ENCODE results near the gene STRBP. TPM values are rescaled to one million over a fixed set of nuclear protein-coding genes. Genes with fewer than 3 reads are reported as not detected.

Gene STRBP
- total and polyA plus RNA-seq, 2 donors, result 41.8 to 48.4 TPM

- DNase-seq (ENCODE audit: low read depth in 6 of 9, low spot score in 9 of 9), result peak in 1 of 9 donors; percentile 13
- 95% methylated on average over 3 of the region's 3 CpGs for WGBS
- Histone ChIP-seq H3K9me3 (ENCODE audit: control insufficient read depth in 2 of 2, insufficient read depth in 1 of 2, low read length in 1 of 2) (no peaks in the 10 kb centered on the region), H3K27ac (ENCODE audit: low read depth in 1 of 2, low read length in 1 of 2) (no peak overlapping the region), H3K4me3 (ENCODE audit: low read length in 2 of 2) (no peak overlapping the region), H3K27me3 (ENCODE audit: control insufficient read depth in 2 of 2, insufficient read depth in 1 of 2, low read length in 1 of 2) (no peaks in the 10 kb centered on the region), H3K36me3 (ENCODE audit: control insufficient read depth in 2 of 2, insufficient read depth in 2 of 2, low read length in 1 of 2) (peaks cover 45 to 76% of the 10 kb centered on the region in 2 donors), H3K4me1 (ENCODE audit: control insufficient read depth in 2 of 2, insufficient read depth in 2 of 2, low read length in 2 of 2) (no peaks in the 10 kb centered on the region)
These were observed 165.8 kb downstream of the STRBP start for GRCh38 chr9:123102375-123103113.

DNA sequence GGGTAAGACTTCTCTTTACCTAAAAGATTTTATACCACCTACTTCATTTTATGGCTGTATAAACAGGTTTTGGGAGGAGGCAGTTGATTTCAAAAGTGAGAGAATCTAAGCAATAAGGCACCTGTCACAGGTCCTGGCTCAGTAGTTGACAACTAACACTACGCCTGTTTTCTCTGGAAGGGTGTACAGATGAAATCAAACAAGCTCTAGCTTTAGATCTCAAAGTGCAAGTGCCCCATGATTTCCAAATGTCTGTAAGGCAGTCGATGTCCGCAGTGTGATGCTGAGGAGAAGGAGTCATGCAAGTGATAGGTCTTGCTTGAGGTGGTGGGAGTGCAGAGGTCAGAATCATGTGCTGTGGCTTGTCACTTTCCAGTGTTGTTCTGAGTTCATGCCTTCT lies 168.8 kb downstream of the STRBP start:
- WGBS, result 98% methylated on average over 3 of the region's 3 CpGs
- H3K4me3 ChIP-seq (ENCODE audit: low read length in 2 of 2), result no peak overlapping the region
- DNase-seq (ENCODE audit: low read depth in 6 of 9, low spot score in 9 of 9), result no peak
- H3K36me3 ChIP-seq (ENCODE audit: control insufficient read depth in 2 of 2, insufficient read depth in 2 of 2, low read length in 1 of 2), result peaks cover 50 to 71% of the 10 kb centered on the region in 2 donors
- H3K9me3 ChIP-seq (ENCODE audit: control insufficient read depth in 2 of 2, insufficient read depth in 1 of 2, low read length in 1 of 2), result no peaks in the 10 kb centered on the region
- no peak overlapping the region for H3K27ac ChIP-seq (ENCODE audit: low read depth in 1 of 2, low read length in 1 of 2)
- no peaks in the 10 kb centered on the region for H3K27me3 ChIP-seq (ENCODE audit: control insufficient read depth in 2 of 2, insufficient read depth in 1 of 2, low read length in 1 of 2)
- no peaks in the 10 kb centered on the region for H3K4me1 ChIP-seq (ENCODE audit: control insufficient read depth in 2 of 2, insufficient read depth in 2 of 2, low read length in 2 of 2)

GRCh38 chr9:123099042-123099441 lies 169.3 kb downstream of the STRBP start:
- Histone ChIP-seq H3K36me3 (ENCODE audit: control insufficient read depth in 2 of 2, insufficient read depth in 2 of 2, low read length in 1 of 2) (peaks cover 48 to 69% of the 10 kb centered on the region in 2 donors), H3K27ac (ENCODE audit: low read depth in 1 of 2, low read length in 1 of 2) (no peak overlapping the region), H3K4me3 (ENCODE audit: low read length in 2 of 2) (no peak overlapping the region), H3K9me3 (ENCODE audit: control insufficient read depth in 2 of 2, insufficient read depth in 1 of 2, low read length in 1 of 2) (no peaks in the 10 kb centered on the region), H3K4me1 (ENCODE audit: control insufficient read depth in 2 of 2, insufficient read depth in 2 of 2, low read length in 2 of 2) (no peaks in the 10 kb centered on the region), H3K27me3 (ENCODE audit: control insufficient read depth in 2 of 2, insufficient read depth in 1 of 2, low read length in 1 of 2) (no peaks in the 10 kb centered on the region)
- no peak for DNase-seq (ENCODE audit: low read depth in 6 of 9, low spot score in 9 of 9)
- 97% methylated on average over 6 of the region's 6 CpGs for whole genome bisulfite sequencing

DNA sequence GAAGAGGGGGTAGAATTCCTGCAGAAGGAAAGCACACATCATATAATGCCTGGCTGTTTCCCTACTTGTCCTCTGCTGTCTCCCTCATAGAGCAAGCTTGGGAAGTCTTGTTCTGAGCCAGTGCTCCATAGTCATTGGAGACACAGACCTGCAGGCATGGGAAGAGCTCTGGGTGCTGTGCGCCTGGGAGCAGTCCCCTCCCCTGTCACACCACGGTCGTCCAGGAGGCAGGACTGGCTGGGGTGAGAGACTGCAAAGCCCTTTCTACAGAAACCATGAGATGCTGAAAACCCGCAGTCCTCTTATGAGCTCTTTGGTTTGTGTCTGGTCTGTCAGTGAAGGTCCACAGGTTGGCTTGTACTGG lies 170.3 kb downstream of the STRBP start:
- H3K27ac ChIP-seq (ENCODE audit: low read depth in 1 of 2, low read length in 1 of 2), result no peak overlapping the region
- 97% methylated on average over 4 of the region's 4 CpGs for WGBS
- no peaks in the 10 kb centered on the region for H3K9me3 ChIP-seq (ENCODE audit: control insufficient read depth in 2 of 2, insufficient read depth in 1 of 2, low read length in 1 of 2)
- H3K4me3 ChIP-seq (ENCODE audit: low read length in 2 of 2), result no peak overlapping the region
- no peaks in the 10 kb centered on the region for H3K4me1 ChIP-seq (ENCODE audit: control insufficient read depth in 2 of 2, insufficient read depth in 2 of 2, low read length in 2 of 2)
- DNase-seq (ENCODE audit: low read depth in 6 of 9, low spot score in 9 of 9), result no peak
- H3K36me3 ChIP-seq (ENCODE audit: control insufficient read depth in 2 of 2, insufficient read depth in 2 of 2, low read length in 1 of 2), result peaks cover 48 to 71% of the 10 kb centered on the region in 2 donors
- H3K27me3 ChIP-seq (ENCODE audit: control insufficient read depth in 2 of 2, insufficient read depth in 1 of 2, low read length in 1 of 2), result no peaks in the 10 kb centered on the region

- Histone ChIP-seq H3K4me3 (ENCODE audit: low read length in 2 of 2) (no peak overlapping the region), H3K4me1 (ENCODE audit: control insufficient read depth in 2 of 2, insufficient read depth in 2 of 2, low read length in 2 of 2) (no peaks in the 10 kb centered on the region), H3K27ac (ENCODE audit: low read depth in 1 of 2, low read length in 1 of 2) (no peak overlapping the region), H3K9me3 (ENCODE audit: control insufficient read depth in 2 of 2, insufficient read depth in 1 of 2, low read length in 1 of 2) (no peaks in the 10 kb centered on the region), H3K36me3 (ENCODE audit: control insufficient read depth in 2 of 2, insufficient read depth in 2 of 2, low read length in 1 of 2) (peaks cover 51 to 71% of the 10 kb centered on the region in 2 donors), H3K27me3 (ENCODE audit: control insufficient read depth in 2 of 2, insufficient read depth in 1 of 2, low read length in 1 of 2) (no peaks in the 10 kb centered on the region)
- DNase-seq (ENCODE audit: low read depth in 6 of 9, low spot score in 9 of 9), result no peak
- 99% methylated on average over 3 of the region's 3 CpGs for WGBS
These were observed 170.8 kb downstream of the STRBP start for GRCh38 chr9:123097430-123098095.

DNA sequence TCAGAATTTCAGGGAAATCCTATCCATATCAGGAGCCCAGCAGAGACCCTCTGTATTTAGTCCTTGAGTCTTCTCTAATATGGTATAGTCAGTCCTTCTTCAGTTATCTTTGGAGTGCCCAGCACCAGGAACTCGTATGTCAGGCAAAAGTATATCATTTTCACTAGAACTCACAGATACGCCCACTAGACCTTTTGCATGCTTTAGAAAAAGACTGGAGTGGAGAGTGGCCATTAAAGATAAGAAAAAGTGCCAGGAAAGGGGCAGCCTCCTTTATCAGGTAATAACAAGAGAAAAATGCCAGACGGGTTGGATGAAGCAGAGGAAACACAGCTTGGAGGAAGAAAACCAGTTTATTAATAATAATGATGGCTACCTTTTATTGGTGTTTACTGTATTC lies 171.4 kb downstream of the STRBP start:
- no peak for DNase-seq (ENCODE audit: low read depth in 6 of 9, low spot score in 9 of 9)
- no peak overlapping the region for H3K27ac ChIP-seq (ENCODE audit: low read depth in 1 of 2, low read length in 1 of 2)
- 93% methylated on average over 3 of the region's 3 CpGs for WGBS
- peaks cover 53 to 68% of the 10 kb centered on the region in 2 donors for H3K36me3 ChIP-seq (ENCODE audit: control insufficient read depth in 2 of 2, insufficient read depth in 2 of 2, low read length in 1 of 2)
- H3K4me3 ChIP-seq (ENCODE audit: low read length in 2 of 2), result no peak overlapping the region
- H3K27me3 ChIP-seq (ENCODE audit: control insufficient read depth in 2 of 2, insufficient read depth in 1 of 2, low read length in 1 of 2), result no peaks in the 10 kb centered on the region
- H3K9me3 ChIP-seq (ENCODE audit: control insufficient read depth in 2 of 2, insufficient read depth in 1 of 2, low read length in 1 of 2), result no peaks in the 10 kb centered on the region
- no peaks in the 10 kb centered on the region for H3K4me1 ChIP-seq (ENCODE audit: control insufficient read depth in 2 of 2, insufficient read depth in 2 of 2, low read length in 2 of 2)

DNA sequence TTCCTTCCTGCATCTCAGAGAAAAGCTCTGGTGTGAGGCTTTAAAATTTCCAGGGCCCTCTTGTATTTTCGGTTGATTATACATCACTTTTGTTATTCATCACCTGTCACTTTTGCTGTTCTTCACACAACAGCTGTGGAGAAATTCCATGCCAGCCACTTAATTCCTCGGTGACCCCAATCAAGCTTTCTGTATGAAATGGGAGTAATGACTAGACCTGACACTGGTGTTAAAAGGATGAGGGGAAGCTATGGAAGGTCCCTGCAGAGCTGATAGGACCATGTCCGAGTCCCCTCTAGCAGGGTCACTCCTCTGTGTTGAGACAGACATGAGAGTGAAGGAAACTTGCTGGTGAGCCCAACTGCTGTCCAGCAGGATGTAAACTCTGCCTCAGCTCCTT lies 175.2 kb downstream of the STRBP start:
- Histone ChIP-seq H3K36me3 (ENCODE audit: control insufficient read depth in 2 of 2, insufficient read depth in 2 of 2, low read length in 1 of 2) (peaks cover 49 to 63% of the 10 kb centered on the region in 2 donors), H3K9me3 (ENCODE audit: control insufficient read depth in 2 of 2, insufficient read depth in 1 of 2, low read length in 1 of 2) (no peaks in the 10 kb centered on the region), H3K4me3 (ENCODE audit: low read length in 2 of 2) (no peak overlapping the region), H3K4me1 (ENCODE audit: control insufficient read depth in 2 of 2, insufficient read depth in 2 of 2, low read length in 2 of 2) (no peaks in the 10 kb centered on the region), H3K27ac (ENCODE audit: low read depth in 1 of 2, low read length in 1 of 2) (no peak overlapping the region), H3K27me3 (ENCODE audit: control insufficient read depth in 2 of 2, insufficient read depth in 1 of 2, low read length in 1 of 2) (no peaks in the 10 kb centered on the region)
- WGBS, result 98% methylated on average over 3 of the region's 3 CpGs
- no peak for DNase-seq (ENCODE audit: low read depth in 6 of 9, low spot score in 9 of 9)

DNA sequence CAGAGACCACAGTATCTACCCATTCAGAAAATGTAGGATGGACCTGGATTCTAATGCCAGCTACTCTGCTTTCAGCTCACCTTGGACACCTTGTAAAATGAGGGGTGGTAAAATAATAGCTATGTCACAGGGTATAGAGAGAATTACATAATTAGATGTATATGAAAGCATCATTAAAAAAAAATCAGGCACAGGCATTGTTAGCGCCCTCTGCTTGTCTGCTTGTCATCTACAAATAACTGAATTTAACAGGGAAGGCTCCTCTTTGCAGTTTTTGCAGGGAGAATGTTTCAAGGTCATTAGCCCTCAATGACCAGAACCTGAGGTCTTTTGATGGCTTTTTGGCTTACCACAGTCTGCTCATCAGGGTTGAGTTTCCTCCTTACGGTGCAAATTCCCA lies 176.9 kb downstream of the STRBP start:
- Histone ChIP-seq H3K9me3 (ENCODE audit: control insufficient read depth in 2 of 2, insufficient read depth in 1 of 2, low read length in 1 of 2) (no peaks in the 10 kb centered on the region), H3K4me3 (ENCODE audit: low read length in 2 of 2) (no peak overlapping the region), H3K4me1 (ENCODE audit: control insufficient read depth in 2 of 2, insufficient read depth in 2 of 2, low read length in 2 of 2) (no peaks in the 10 kb centered on the region), H3K36me3 (ENCODE audit: control insufficient read depth in 2 of 2, insufficient read depth in 2 of 2, low read length in 1 of 2) (peaks cover 35 to 51% of the 10 kb centered on the region in 2 donors), H3K27ac (ENCODE audit: low read depth in 1 of 2, low read length in 1 of 2) (no peak overlapping the region), H3K27me3 (ENCODE audit: control insufficient read depth in 2 of 2, insufficient read depth in 1 of 2, low read length in 1 of 2) (no peaks in the 10 kb centered on the region)
- DNase-seq (ENCODE audit: low read depth in 6 of 9, low spot score in 9 of 9), result no peak
- 94% methylated on average over 2 of the region's 2 CpGs for WGBS

- no peaks in the 10 kb centered on the region for H3K27me3 ChIP-seq (ENCODE audit: control insufficient read depth in 2 of 2, insufficient read depth in 1 of 2, low read length in 1 of 2)
- no peak for DNase-seq (ENCODE audit: low read depth in 6 of 9, low spot score in 9 of 9)
- H3K4me3 ChIP-seq (ENCODE audit: low read length in 2 of 2), result no peak overlapping the region
- WGBS, result 98% methylated on average over 2 of the region's 2 CpGs
- peaks cover 34 to 48% of the 10 kb centered on the region in 2 donors for H3K36me3 ChIP-seq (ENCODE audit: control insufficient read depth in 2 of 2, insufficient read depth in 2 of 2, low read length in 1 of 2)
- no peak overlapping the region for H3K27ac ChIP-seq (ENCODE audit: low read depth in 1 of 2, low read length in 1 of 2)
- no peaks in the 10 kb centered on the region for H3K4me1 ChIP-seq (ENCODE audit: control insufficient read depth in 2 of 2, insufficient read depth in 2 of 2, low read length in 2 of 2)
- no peaks in the 10 kb centered on the region for H3K9me3 ChIP-seq (ENCODE audit: control insufficient read depth in 2 of 2, insufficient read depth in 1 of 2, low read length in 1 of 2)
These were observed 177.4 kb downstream of the STRBP start for GRCh38 chr9:123090956-123091355.

Data from thymus (tissue), 11 donors.